ENCODE measurements around the gene SEBOX.

DNA sequence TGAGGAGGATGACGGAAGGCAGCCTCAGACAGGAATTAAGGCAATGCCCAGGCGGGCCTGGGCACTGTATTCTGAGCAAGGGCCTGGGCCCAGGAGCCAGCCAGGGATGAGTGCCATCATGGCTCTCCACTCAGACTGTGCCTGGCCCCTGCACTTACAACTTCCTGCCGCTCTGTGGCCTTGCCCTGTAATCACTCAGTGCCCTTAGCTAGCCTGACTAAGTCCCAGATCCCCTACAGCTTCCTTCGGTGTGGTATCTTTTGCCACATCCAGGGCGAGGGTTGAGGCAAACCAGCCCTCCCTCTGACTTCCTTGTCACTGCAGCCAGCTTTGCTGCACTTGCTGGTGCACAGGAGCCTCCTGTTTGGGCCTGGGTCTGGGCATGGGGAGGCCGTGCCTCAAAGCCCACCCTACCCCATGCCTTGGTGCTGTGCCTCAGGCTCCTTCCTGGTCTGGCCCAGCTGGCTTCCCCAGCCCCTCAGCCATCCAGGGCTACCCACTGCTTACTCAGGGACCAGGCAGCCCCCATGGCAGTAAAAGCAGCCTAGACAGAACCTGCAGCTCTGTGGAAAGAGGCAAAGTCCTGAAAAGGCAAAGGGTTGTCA lies 31.7 kb upstream of the SEBOX start:
- TF ChIP-seq, protein P1, sequence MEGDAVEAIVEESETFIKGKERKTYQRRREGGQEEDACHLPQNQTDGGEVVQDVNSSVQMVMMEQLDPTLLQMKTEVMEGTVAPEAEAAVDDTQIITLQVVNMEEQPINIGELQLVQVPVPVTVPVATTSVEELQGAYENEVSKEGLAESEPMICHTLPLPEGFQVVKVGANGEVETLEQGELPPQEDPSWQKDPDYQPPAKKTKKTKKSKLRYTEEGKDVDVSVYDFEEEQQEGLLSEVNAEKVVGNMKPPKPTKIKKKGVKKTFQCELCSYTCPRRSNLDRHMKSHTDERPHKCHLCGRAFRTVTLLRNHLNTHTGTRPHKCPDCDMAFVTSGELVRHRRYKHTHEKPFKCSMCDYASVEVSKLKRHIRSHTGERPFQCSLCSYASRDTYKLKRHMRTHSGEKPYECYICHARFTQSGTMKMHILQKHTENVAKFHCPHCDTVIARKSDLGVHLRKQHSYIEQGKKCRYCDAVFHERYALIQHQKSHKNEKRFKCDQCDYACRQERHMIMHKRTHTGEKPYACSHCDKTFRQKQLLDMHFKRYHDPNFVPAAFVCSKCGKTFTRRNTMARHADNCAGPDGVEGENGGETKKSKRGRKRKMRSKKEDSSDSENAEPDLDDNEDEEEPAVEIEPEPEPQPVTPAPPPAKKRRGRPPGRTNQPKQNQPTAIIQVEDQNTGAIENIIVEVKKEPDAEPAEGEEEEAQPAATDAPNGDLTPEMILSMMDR (IDR thresholded peaks at IDR 0.05) = no peak
- TF ChIP-seq POLR2A (IDR thresholded peaks at IDR 0.05) (no peak), POLR2AphosphoS5 (IDR thresholded peaks at IDR 0.05) (no peak)

Data from prostate gland (tissue), 2 donors.